Lower leg skin (tissue), 4 donors: ENCODE results near the gene EGLN2. TPM values are rescaled to one million over a fixed set of nuclear protein-coding genes. Genes with fewer than 3 reads are reported as not detected.
"Not testable (repeated sequence)": the region's sequence is repeated elsewhere in the genome, so short reads cannot be mapped to it uniquely, and the experiment has no call there.

Experiments
- DNase-seq, 2 donors: peaks; one replicate each; pipeline ENCODE4 v3.0.0-alpha.2; 2019; ENCODE audit warnings: low spot score in 2 of 2
- H3K4me3 ChIP-seq: fragments of 200-600 bp; sonication (generic); 2 replicates; pipeline ENCODE4 v1.5.1; 2017; ENCODE audit warnings: mild to moderate bottlenecking, low read depth; ENCODE audit not compliant: poor library complexity, severe bottlenecking
- WGBS, 2 donors: methylation state at CpG; one replicate each; pipeline ENCODE4 v1.1.5; 2018; 5-methylcytosine and 5-hydroxymethylcytosine counted together
- intact Hi-C: fragments of 100-400 bp; cut with DNase I; formaldehyde crosslinking; loops from one replicate; pipeline ENCODE4 v1.15.0; 2023; ENCODE audit warnings: low total_unique reads
- total RNA-seq, 4 donors: library from RNA; depleted of rRNA; stranded (reverse); fragments of >200 nt; gene quantifications; one replicate each; pipeline ENCODE4 v1.1.0, GENCODE V29; 2016

Gene EGLN2
- total RNA-seq, 4 donors from 2014 or later, result 34.4 to 52.8 (median 45.1) TPM

DNA sequence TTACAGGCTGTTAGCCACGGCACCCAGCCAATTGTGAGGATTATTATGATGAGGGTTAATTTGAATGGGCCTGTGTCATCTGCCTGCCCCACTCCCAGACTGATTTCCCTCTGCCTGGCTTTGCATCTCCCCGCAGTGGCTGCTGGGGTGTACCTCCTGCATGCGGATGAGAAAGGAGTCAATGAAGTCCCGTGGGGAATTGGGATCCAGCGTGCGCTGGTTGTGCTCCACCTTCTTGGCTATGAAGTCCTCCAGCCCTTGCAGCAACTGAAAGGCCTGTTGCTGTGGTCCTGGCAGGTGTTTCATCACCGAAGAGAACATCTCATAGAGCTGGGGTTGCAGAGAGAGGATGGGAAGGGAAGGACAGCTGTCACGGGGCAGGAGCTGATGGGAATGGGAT, 47.7 kb downstream of the EGLN2 start:
- intact Hi-C loops, H3K4me3 ChIP-seq, DNase-seq: not testable (repeated sequence)
- WGBS, 2 donors, result 86 to 89% methylated on average over 8 of the region's 8 CpGs

DNA sequence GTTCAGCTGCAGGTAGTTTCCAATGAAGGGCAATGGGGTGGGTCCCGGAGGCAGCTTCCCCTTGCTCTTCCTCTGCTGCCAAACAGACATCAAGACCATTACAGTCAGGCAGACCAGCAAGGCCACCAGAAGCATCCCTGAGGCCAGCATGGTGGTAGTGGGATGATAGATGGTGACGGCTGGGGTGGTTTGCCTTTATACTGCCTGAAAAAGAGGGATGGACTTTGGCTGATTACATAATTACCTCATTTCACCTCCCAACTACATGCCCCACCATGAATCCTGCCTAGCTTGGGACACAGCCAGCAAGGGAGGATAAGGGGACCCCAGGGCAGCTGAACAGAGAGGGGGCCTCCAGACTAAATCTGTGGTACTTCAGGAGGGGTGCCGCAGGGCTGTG, 51.3 kb downstream of the EGLN2 start, which contains the start of gene CYP2A6:
Gene CYP2A6, minus strand, starts transcription at position 171 of the 400 bp plus-strand sequence. Its CDS starts 21 bp downstream, at position 150.
- intact Hi-C loops, DNase-seq, H3K4me3 ChIP-seq: not testable (repeated sequence)
- 87 to 92% methylated on average over 3 of the region's 3 CpGs for WGBS, 2 donors

DNA sequence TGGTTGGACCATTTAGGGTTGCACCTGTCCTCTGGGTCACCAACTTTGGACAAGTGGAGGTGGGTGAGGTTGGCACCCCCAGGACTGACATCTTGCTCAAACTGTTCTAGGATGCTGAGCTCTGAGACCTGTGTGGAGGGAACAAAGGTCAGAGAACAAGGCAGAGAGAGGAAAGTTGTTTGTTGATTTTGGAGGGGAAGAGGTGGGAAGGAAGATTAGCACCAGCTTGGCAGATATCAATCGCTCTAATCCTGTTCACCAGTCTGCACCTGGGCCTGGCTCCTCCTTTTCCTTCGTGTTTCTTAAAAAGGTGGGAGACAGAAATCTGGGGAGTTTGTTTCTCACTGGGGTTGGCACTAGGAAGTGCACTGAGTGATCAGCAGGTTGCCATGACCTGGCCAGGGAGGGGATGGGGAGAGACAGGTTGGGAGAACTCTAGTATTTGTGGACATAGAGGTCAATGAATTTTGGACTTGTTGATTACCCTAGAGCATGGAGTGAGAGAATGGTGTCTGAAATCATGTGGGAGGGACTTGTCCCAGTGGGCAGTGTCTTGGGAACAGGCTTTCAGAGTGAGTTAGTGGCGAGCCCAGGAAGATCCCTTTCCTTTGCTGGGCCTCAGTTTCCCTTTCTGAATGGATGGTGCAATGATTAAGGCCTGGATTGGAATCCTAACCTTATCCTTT, 53.6 kb downstream of the EGLN2 start:
- 59 to 67% methylated on average over 2 of the region's 3 CpGs for WGBS, 2 donors
- H3K4me3 ChIP-seq, intact Hi-C loops, DNase-seq: not testable (repeated sequence)

Other genes with a start within 250 kb of the EGLN2 start
- gene SHKBP1, start 222.3 kb upstream of the EGLN2 start, total RNA-seq, result 10 to 100 TPM; 39.6 to 53.4 (median 43.0) TPM
- gene LTBP4, start 197.8 kb upstream of the EGLN2 start, total RNA-seq, result 100 to 1,000 TPM; 113 to 181 (median 144) TPM
- gene NUMBL, start 108.5 kb upstream of the EGLN2 start, total RNA-seq, result 10 to 100 TPM; 11.2 to 45.8 (median 36.0) TPM
- 10 to 100 TPM; 40.2 to 58.7 (median 44.1) TPM for gene COQ8B, start 82.3 kb upstream of the EGLN2 start, total RNA-seq
- gene ITPKC, start 82.1 kb upstream of the EGLN2 start, total RNA-seq, result 100 to 1,000 TPM in 1 of 4 donors, 10 to 100 TPM in 3; 83.1 to 104 (median 93.6) TPM
- 1 to 10 TPM; 4.1 to 8.5 (median 4.6) TPM for gene ACTMAP, start 48.7 kb upstream of the EGLN2 start, total RNA-seq
- 10 to 100 TPM; 18.0 to 52.4 (median 44.9) TPM for gene SNRPA, start 48.0 kb upstream of the EGLN2 start, total RNA-seq
- 10 to 100 TPM; 10.4 to 17.0 (median 12.9) TPM for gene MIA, start 23.7 kb upstream of the EGLN2 start, total RNA-seq
- gene RAB4B, start 20.9 kb upstream of the EGLN2 start, total RNA-seq, result 10 to 100 TPM; 18.7 to 22.8 (median 19.7) TPM
- gene CYP2A6, start 51.3 kb downstream of the EGLN2 start, total RNA-seq, result not detected
- gene CYP2A7, start 83.0 kb downstream of the EGLN2 start, total RNA-seq, result not detected
- 1 to 10 TPM in 1 of 4 donors, under 1 TPM in 1, not detected in 2; 0.13 to 3.7 TPM for gene CYP2B6, start 192.1 kb downstream of the EGLN2 start, total RNA-seq